Gastrocnemius medialis (tissue), 4 donors: ENCODE data around the gene LRRC56. TPM values are rescaled to one million over a fixed set of nuclear protein-coding genes. Genes with fewer than 3 reads are reported as not detected.

Source experiments
- ATAC-seq, 2 donors: fragments of 150-250 bp; one replicate each; pipeline ENCODE4 v1.9.1; 2016
- DNase-seq, 2 donors: peaks; one replicate each; pipeline ENCODE4 v3.0.0-alpha.2; 2019
- H3K27ac ChIP-seq, 4 donors: fragments of 200-600 bp; sonication (generic); 1 replicate in 1 of 4; 2 replicates in 3 of 4; pipeline ENCODE4 v1.5.1; 2016 to 2018; ENCODE audit warnings: mild to moderate bottlenecking in 2 of 4, moderate library complexity in 1 of 4
- H3K27me3 ChIP-seq, 3 donors: fragments of 200-600 bp; sonication (generic) in 2 of 3; 1 replicate in 1 of 3; 2 replicates in 2 of 3; pipeline versions ENCODE4 v1.5.1 to v1.6.0; 2016 to 2019; ENCODE audit warnings: mild to moderate bottlenecking in 1 of 3, moderate library complexity in 1 of 3
- H3K36me3 ChIP-seq, 2 donors: fragments of 200-600 bp; sonication (generic) in 1 of 2; one replicate each; pipeline ENCODE4 v1.5.1; 2017 to 2018
- H3K4me1 ChIP-seq, 2 donors: fragments of 200-600 bp; sonication (generic) in 1 of 2; one replicate each; pipeline ENCODE4 v1.5.1; 2016 to 2017; ENCODE audit warnings: mild to moderate bottlenecking in 2 of 2
- H3K4me3 ChIP-seq, 4 donors: fragments of 200-600 bp; sonication (generic) in 3 of 4; 1 replicate in 1 of 4; 2 replicates in 3 of 4; pipeline ENCODE4 v1.5.1; 2016 to 2019; ENCODE audit warnings: mild to moderate bottlenecking in 2 of 4
- H3K9me3 ChIP-seq, 3 donors: fragments of 200-600 bp; sonication (generic) in 2 of 3; 1 replicate in 1 of 3; 2 replicates in 2 of 3; pipeline ENCODE4 v1.5.1; 2016 to 2019
- POLR2A ChIP-seq, 2 donors: fragments of 450-650 bp; IDR thresholded peaks; one replicate each; pipeline ENCODE4 v1.6.1; 2017; ENCODE audit warnings: antibody characterized with exemption in 2 of 2, mild to moderate bottlenecking in 2 of 2, moderate library complexity in 2 of 2
- in situ Hi-C, 4 donors: fragments of 200-750 bp; cut with MboI; loops; one replicate each; pipeline versions ENCODE4 v1.15.0 to v1.8.0; 2017; ENCODE audit warnings: low sequenced_read_pairs in 4 of 4
- intact Hi-C: fragments of 100-400 bp; cut with DNase I; formaldehyde crosslinking; loops from one replicate; pipeline ENCODE4 v1.15.1; 2023; ENCODE audit warnings: low total_unique reads
- microRNA counts, 2 donors: library from miRNA; unstranded; fragments of <30 nt; microRNA quantifications; one replicate each; lab custom pipeline; 2016
- microRNA-seq, 2 donors: library from miRNA; unstranded; fragments of <30 nt; microRNA quantifications; one replicate each; pipeline ENCODE4, GENCODE V29; 2016; ENCODE audit warnings: borderline replicate concordance in 2 of 2
- total RNA-seq, 4 donors: library from RNA; depleted of rRNA; stranded (reverse); fragments of >200 nt; gene quantifications; one replicate each; pipeline versions ENCODE4 v1.1.0 to v1.2.3, GENCODE V29; 2016
- TF ChIP-seq, protein P1 (sequence below), 5 experiments: fragments of 450-650 bp in 3 of 5; fragments of 200-600 bp in 2 of 5; sonication (generic) in 2 of 5; IDR thresholded peaks in 4 of 5; conservative IDR thresholded peaks in 1 of 5; 1 replicate in 4 of 5; 2 replicates in 1 of 5; pipeline ENCODE4 v1.5.1; 2016 to 2019; ENCODE audit warnings: antibody characterized with exemption in 5 of 5, mild to moderate bottlenecking in 3 of 5, moderate library complexity in 3 of 5

LRRC56 gene
- total RNA-seq, 4 donors from 2014 or later, result 0.29 to 0.36 TPM; not detected in 2

DNA sequence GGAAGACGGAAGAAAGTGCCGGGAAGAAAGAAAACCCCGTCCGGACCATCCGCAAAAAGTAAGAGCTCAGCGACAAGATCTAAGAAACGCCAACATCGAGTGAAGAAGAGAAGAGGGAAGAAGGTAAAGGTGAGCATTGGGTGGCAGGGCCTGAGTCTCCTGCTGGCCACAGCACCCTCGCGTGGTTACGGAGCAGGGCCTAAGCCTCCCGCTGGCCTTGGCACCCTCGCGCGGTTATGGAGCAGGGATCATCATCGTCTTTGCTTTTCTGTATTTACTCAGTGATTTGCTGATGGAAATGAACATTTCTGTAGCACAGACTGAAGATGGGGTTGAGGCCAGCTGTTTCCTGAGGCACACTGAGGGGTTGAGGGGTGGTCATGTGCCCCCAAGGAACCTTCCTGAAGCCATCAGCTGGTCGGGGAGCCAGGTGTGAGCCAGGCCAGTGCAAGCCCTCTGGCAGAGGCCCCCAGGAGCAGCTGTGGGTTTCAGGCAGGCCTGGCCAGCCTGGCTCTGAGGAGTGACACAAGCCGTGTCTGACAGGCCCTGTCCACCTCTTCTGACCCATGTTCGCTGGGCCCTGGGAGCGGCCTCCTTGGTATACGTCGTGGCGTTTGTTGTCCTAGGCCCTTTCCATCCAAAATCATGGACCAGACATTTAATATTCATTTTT, 64.4 kb downstream of the LRRC56 start:
- in situ Hi-C loops (no loop called here), intact Hi-C loops (no loop called here)
- Histone ChIP-seq H3K36me3 (peaks cover 0 to 93% of the 10 kb centered on the region in 2 donors), H3K9me3 (no peaks in the 10 kb centered on the region), H3K27ac (no peak overlapping the region), H3K27me3 (no peaks in the 10 kb centered on the region), H3K4me3 (no peak overlapping the region), H3K4me1 (no peaks in the 10 kb centered on the region)
- TF ChIP-seq, protein P1, sequence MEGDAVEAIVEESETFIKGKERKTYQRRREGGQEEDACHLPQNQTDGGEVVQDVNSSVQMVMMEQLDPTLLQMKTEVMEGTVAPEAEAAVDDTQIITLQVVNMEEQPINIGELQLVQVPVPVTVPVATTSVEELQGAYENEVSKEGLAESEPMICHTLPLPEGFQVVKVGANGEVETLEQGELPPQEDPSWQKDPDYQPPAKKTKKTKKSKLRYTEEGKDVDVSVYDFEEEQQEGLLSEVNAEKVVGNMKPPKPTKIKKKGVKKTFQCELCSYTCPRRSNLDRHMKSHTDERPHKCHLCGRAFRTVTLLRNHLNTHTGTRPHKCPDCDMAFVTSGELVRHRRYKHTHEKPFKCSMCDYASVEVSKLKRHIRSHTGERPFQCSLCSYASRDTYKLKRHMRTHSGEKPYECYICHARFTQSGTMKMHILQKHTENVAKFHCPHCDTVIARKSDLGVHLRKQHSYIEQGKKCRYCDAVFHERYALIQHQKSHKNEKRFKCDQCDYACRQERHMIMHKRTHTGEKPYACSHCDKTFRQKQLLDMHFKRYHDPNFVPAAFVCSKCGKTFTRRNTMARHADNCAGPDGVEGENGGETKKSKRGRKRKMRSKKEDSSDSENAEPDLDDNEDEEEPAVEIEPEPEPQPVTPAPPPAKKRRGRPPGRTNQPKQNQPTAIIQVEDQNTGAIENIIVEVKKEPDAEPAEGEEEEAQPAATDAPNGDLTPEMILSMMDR (IDR thresholded peaks at IDR 0.05 in 4 of 5, conservative IDR thresholded peaks at IDR 0.05 in 1 of 5), result no peak
- TF ChIP-seq POLR2A (IDR thresholded peaks at IDR 0.05), result no peak
- DNase-seq (no peak), ATAC-seq (no peak)

DNA sequence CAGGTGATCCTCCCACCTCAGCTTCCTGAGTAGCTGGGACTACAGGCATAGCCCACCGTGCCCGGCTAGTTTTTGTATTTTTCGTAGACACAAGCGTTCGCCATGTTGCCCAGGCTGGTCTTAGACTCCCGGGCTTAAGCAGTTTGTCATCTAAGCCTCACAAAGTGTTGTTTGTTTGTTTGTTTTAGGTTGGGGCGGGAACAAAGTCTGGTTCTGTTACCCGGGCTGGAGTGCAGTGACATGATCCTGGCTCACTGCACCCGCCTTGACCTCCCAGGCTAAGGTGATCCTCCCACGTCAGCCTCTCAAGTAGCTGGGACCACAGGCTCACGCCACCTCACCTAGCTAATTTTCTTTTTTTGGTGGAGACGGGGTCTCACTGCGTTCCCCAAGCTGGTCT, 65.8 kb downstream of the LRRC56 start:
- no peaks in the 10 kb centered on the region for H3K9me3 ChIP-seq
- intact Hi-C loops (no loop called here), in situ Hi-C loops (no loop called here)
- peaks cover 0 to 93% of the 10 kb centered on the region in 2 donors for H3K36me3 ChIP-seq
- no peak for TF ChIP-seq POLR2A (IDR thresholded peaks at IDR 0.05)
- TF ChIP-seq, protein P1 (IDR thresholded peaks at IDR 0.05 in 4 of 5, conservative IDR thresholded peaks at IDR 0.05 in 1 of 5), result no peak
- no peaks in the 10 kb centered on the region for H3K4me1 ChIP-seq
- DNase-seq, result no peak
- no peaks in the 10 kb centered on the region for H3K27me3 ChIP-seq
- no peak overlapping the region for H3K27ac ChIP-seq
- H3K4me3 ChIP-seq, result no peak overlapping the region
- no peak for ATAC-seq

MicroRNAs encoded within 50 kb of the gene (microRNA counts, 767-probe panel; counts per million panel counts)
- microRNA hsa-miR-210 (lab: Ali Mortazavi, UCI), result 356 to 448 counts per million in 2 donors

Small RNA genes lying within 50 kb of the gene (microRNA-seq; reads per million reads assigned to microRNA genes)
- gene MIR210, result 25.6 to 28.4 reads per million in 2 donors

Other genes with a start within 250 kb of the LRRC56 start
- 1 to 10 TPM in 3 of 4 donors, under 1 TPM in 1; 0.98 to 3.4 (median 2.7) TPM for gene PGGHG, start 248.4 kb upstream of the LRRC56 start, total RNA-seq
- gene IFITM5, start 238.0 kb upstream of the LRRC56 start, total RNA-seq, result not detected
- 10 to 100 TPM; 37.8 to 80.9 (median 44.9) TPM for gene IFITM2, start 229.7 kb upstream of the LRRC56 start, total RNA-seq
- gene IFITM1, start 223.5 kb upstream of the LRRC56 start, total RNA-seq, result 100 to 1,000 TPM in 1 of 4 donors, 10 to 100 TPM in 3; 47.8 to 103 (median 80.5) TPM
- gene IFITM3, start 216.7 kb upstream of the LRRC56 start, total RNA-seq, result 10 to 100 TPM; 46.3 to 83.6 (median 63.2) TPM
- gene B4GALNT4, start 168.0 kb upstream of the LRRC56 start, total RNA-seq, result not detected
- gene PKP3, start 143.3 kb upstream of the LRRC56 start, total RNA-seq, result 1 to 10 TPM in 1 of 4 donors, under 1 TPM in 1, not detected in 2; 0.55 to 1.3 TPM
- gene SIGIRR, start 122.5 kb upstream of the LRRC56 start, total RNA-seq, result 10 to 100 TPM in 3 of 4 donors, 1 to 10 TPM in 1; 4.2 to 21.6 (median 11.9) TPM
- under 1 TPM in 2 of 4 donors, not detected in 2; 0.23 to 0.41 TPM for gene ANO9, start 95.5 kb upstream of the LRRC56 start, total RNA-seq
- 10 to 100 TPM; 21.7 to 31.5 (median 23.7) TPM for gene PTDSS2, start 87.2 kb upstream of the LRRC56 start, total RNA-seq
- 100 to 1,000 TPM; 138 to 197 (median 159) TPM for gene RNH1, start 30.3 kb upstream of the LRRC56 start, total RNA-seq
- 10 to 100 TPM; 17.1 to 50.0 (median 37.6) TPM for gene HRAS, start 2.0 kb upstream of the LRRC56 start, total RNA-seq
- gene LMNTD2, start 23.2 kb downstream of the LRRC56 start, total RNA-seq, result 1 to 10 TPM in 1 of 4 donors, under 1 TPM in 1, not detected in 2; 0.13 to 1.5 TPM
- 1 to 10 TPM in 1 of 4 donors, under 1 TPM in 3; 0.56 to 2.4 (median 0.70) TPM for gene RASSF7, start 23.4 kb downstream of the LRRC56 start, total RNA-seq
- gene PHRF1, start 38.9 kb downstream of the LRRC56 start, total RNA-seq, result 10 to 100 TPM in 3 of 4 donors, 1 to 10 TPM in 1; 9.2 to 22.6 (median 20.8) TPM
- gene IRF7, start 78.4 kb downstream of the LRRC56 start, total RNA-seq, result 10 to 100 TPM; 15.5 to 37.1 (median 26.3) TPM
- gene CDHR5, start 87.4 kb downstream of the LRRC56 start, total RNA-seq, result 1 to 10 TPM in 1 of 4 donors, under 1 TPM in 1, not detected in 2; 0.95 to 1.8 TPM
- gene SCT, start 89.7 kb downstream of the LRRC56 start, total RNA-seq, result not detected
- not detected for gene DRD4, start 99.7 kb downstream of the LRRC56 start, total RNA-seq
- 10 to 100 TPM; 14.8 to 42.4 (median 25.2) TPM for gene DEAF1, start 157.7 kb downstream of the LRRC56 start, total RNA-seq
- gene TMEM80, start 158.3 kb downstream of the LRRC56 start, total RNA-seq, result 10 to 100 TPM in 3 of 4 donors, 1 to 10 TPM in 1; 3.2 to 22.3 (median 14.3) TPM
- gene EPS8L2, start 168.7 kb downstream of the LRRC56 start, total RNA-seq, result 1 to 10 TPM in 3 of 4 donors, under 1 TPM in 1; 0.42 to 3.3 (median 1.8) TPM
- 100 to 1,000 TPM in 3 of 4 donors, 10 to 100 TPM in 1; 98.6 to 167 (median 153) TPM for gene TALDO1, start 209.9 kb downstream of the LRRC56 start, total RNA-seq
- gene GATD1, start 240.0 kb downstream of the LRRC56 start, total RNA-seq, result 10 to 100 TPM in 2 of 4 donors, 1 to 10 TPM in 2; 3.5 to 10.6 (median 9.4) TPM